Measurements from ENCODE around the gene NSUN5.
"Not testable (repeated sequence)": the region's sequence is repeated elsewhere in the genome, so short reads cannot be mapped to it uniquely, and the experiment has no call there.

NSUN5 gene

GRCh38 chr7:73297235-73297634 is 11.4 kb downstream of the NSUN5 start:
- H3K27me3 Mint-ChIP-seq; H3K9me3 Mint-ChIP-seq; H3K36me3 Mint-ChIP-seq; DNase-seq (ENCODE audit: low spot score in 2 of 2); H3K27ac Mint-ChIP-seq; H3K4me1 Mint-ChIP-seq; H3K4me3 Mint-ChIP-seq; ATAC-seq (ENCODE audit: low read depth): not testable (repeated sequence)

DNA sequence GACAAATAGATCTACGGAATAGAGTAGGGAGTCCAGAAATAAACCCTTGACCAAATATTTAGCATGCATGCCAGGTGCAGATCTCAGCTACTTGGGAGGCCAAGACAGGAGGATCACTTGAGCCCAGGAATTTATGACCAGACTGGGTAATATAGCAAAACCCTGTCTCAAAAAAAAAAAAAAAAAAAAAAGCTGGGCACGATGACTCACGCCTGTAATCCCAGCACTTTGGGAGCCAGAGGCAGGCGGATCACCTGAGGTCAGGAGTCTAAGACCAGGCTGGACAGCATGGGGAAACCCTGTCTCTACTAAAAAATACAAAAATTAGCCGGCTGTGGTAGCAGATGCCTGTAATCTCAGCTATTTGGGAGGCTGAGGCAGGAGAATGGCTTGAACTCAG is 31.4 kb downstream of the NSUN5 start:
- not testable (repeated sequence) for H3K4me1 Mint-ChIP-seq; DNase-seq (ENCODE audit: low spot score in 2 of 2); ATAC-seq (ENCODE audit: low read depth); H3K27me3 Mint-ChIP-seq; H3K36me3 Mint-ChIP-seq; H3K4me3 Mint-ChIP-seq; H3K9me3 Mint-ChIP-seq; H3K27ac Mint-ChIP-seq

DNA sequence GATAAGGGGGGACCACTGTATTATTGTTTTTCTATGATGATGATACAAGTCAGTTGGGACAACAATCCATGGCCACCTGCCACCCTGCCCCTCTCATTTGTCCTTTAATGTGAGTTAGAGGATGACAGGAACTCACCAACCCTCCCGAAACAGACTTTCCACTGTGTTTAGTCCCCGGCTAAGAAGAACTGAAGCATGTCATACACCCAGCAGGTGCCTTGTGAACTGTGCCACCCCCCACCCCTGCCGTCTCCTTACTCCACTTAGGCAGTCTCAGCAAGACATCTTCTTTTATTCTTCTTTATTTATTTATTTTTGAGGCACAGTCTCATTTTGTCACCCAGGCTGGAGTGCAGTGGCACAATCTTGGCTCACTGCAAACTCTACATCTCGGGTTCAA is 40.8 kb downstream of the NSUN5 start:
- peak overlapping the region; percentile 8 for H3K4me3 Mint-ChIP-seq
- not testable (repeated sequence) for H3K27ac Mint-ChIP-seq; H3K4me1 Mint-ChIP-seq; H3K27me3 Mint-ChIP-seq; DNase-seq (ENCODE audit: low spot score in 2 of 2); H3K9me3 Mint-ChIP-seq; H3K36me3 Mint-ChIP-seq
- peak; percentile 54 for ATAC-seq (ENCODE audit: low read depth)

- H3K27ac Mint-ChIP-seq; H3K36me3 Mint-ChIP-seq; DNase-seq (ENCODE audit: low spot score in 2 of 2); H3K4me1 Mint-ChIP-seq; H3K9me3 Mint-ChIP-seq; H3K27me3 Mint-ChIP-seq; H3K4me3 Mint-ChIP-seq: not testable (repeated sequence)
- ATAC-seq (ENCODE audit: low read depth): peak; percentile 11
These were observed 41.8 kb downstream of the NSUN5 start for GRCh38 chr7:73266719-73267368.

GRCh38 chr7:73262416-73262815 is 46.2 kb downstream of the NSUN5 start:
- H3K27ac Mint-ChIP-seq, H3K27me3 Mint-ChIP-seq, H3K36me3 Mint-ChIP-seq, H3K4me1 Mint-ChIP-seq, H3K9me3 Mint-ChIP-seq: not testable (repeated sequence)
- peak in 1 of 2 donors; percentile 42 for DNase-seq (ENCODE audit: low spot score in 2 of 2)
- H3K4me3 Mint-ChIP-seq: peak overlapping the region; percentile 32
- ATAC-seq (ENCODE audit: low read depth): peak; percentile 97

All from memory B cell (primary cell).